Sigmoid colon (tissue), 4 donors: Measurements from ENCODE around the gene GTSE1.

Experiments
- EP300 ChIP-seq, 4 donors: sonication (generic); formaldehyde crosslinking; IDR thresholded peaks; one replicate each; pipeline ENCODE4 v1.6.1; 2017; ENCODE audit warnings: antibody characterized with exemption in 4 of 4
- POLR2AphosphoS5 ChIP-seq, 4 donors: sonication (generic); formaldehyde crosslinking; IDR thresholded peaks; one replicate each; pipeline ENCODE4 v1.6.1; 2017; ENCODE audit warnings: antibody characterized with exemption in 4 of 4
- TF ChIP-seq, protein P1 (sequence below), 4 experiments: fragments of 450-650 bp in 3 of 4; fragments of 200-600 bp in 1 of 4; IDR thresholded peaks; one replicate each; pipeline ENCODE4 v1.5.1; 2016 to 2019; ENCODE audit warnings: antibody characterized with exemption in 4 of 4, mild to moderate bottlenecking in 3 of 4, moderate library complexity in 2 of 4

DNA sequence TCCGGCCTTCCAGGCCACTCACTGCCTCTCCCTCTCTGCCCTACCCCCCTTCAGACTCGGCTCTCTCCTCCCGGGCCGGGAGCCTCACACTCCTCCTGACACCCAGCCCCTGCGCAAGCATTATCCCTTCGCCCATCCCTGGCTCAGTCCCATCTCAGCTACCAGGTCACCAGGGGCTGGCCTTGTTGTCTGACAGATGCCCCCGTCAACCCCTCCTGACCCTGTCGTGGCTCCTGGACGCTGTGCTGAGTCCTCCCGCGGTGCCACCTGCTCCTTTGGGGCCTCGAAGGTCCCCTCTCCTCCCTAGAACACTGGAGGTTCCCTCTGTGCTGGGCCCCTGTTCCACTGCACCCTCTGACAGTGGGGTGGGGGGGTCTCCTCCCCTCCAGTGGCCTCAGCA is 71.8 kb downstream of the GTSE1 start:
- TF ChIP-seq, protein P1, sequence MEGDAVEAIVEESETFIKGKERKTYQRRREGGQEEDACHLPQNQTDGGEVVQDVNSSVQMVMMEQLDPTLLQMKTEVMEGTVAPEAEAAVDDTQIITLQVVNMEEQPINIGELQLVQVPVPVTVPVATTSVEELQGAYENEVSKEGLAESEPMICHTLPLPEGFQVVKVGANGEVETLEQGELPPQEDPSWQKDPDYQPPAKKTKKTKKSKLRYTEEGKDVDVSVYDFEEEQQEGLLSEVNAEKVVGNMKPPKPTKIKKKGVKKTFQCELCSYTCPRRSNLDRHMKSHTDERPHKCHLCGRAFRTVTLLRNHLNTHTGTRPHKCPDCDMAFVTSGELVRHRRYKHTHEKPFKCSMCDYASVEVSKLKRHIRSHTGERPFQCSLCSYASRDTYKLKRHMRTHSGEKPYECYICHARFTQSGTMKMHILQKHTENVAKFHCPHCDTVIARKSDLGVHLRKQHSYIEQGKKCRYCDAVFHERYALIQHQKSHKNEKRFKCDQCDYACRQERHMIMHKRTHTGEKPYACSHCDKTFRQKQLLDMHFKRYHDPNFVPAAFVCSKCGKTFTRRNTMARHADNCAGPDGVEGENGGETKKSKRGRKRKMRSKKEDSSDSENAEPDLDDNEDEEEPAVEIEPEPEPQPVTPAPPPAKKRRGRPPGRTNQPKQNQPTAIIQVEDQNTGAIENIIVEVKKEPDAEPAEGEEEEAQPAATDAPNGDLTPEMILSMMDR (IDR thresholded peaks at IDR 0.05) = no peak
- TF ChIP-seq EP300 (IDR thresholded peaks at IDR 0.05) (no peak), POLR2AphosphoS5 (IDR thresholded peaks at IDR 0.05) (no peak)
